ENCODE measurements around the gene SLC25A29.

Gene SLC25A29

DNA sequence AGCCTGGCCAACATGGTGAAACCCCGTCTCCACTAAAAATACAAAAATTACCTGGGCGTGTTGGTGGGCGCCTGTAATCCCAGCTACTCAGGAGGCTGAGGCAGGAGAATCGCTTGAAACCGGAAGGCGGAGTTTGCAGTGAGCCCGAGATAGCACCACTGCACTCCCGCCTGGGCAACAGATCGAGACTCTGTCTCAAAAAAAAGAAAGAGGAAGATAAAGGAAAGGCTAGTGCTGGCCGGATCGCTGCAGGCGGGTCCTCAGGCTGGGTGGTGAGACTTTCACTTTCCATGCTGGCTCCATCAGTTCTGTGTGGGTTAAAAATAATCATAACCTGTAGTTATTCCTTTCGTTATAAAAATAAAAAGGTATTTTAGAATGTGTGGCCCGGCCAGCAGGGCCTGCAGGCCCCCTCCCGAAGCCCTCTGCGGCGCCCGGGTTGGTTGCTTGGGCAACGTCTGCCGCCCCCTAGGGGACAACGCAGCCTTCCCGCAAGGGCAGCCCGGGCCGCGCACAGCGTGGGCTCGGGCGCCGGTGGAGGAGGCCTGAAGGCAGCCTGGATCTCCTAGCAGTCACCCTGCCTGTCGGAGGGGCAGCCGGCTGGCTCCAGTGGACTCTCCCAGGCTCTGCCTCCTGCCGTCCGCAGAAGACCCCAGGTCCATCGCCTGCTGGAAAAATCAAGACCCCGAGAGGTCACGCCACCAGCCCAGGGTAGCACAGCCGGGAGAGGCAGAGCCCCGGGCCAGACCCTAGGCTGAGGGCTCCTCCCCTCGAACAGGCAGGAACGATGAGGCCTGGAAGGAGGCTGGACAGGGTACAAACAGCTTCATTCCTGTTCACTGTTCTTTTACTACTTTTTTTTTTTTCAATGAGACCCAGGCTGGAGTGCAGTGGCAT lies 11.9 kb upstream of the SLC25A29 start:
- DNase-seq = no peak
- no peak overlapping the region for H3K4me2 ChIP-seq (ENCODE audit: insufficient read depth, low read length)

DNA sequence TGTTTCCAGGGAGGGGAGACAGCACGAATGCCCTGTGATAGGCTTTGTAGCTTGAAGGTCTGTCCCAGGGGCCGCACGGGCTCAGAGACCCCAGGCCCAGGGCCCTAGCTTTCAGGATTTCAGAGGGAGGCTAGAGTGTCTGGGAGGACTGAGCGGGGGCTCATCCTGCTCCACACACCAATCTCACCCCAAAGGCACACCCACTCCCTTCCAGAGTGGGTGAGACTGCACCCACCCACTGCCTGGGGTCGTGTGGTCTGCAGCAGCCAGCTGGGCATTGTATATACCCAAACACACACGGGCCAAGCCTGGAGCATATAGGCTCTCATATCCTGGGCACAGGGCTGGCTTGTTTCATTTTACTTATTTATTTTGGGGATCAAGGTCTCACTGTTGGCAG lies 11.1 kb upstream of the SLC25A29 start:
- Histone ChIP-seq H2AFZ (ENCODE audit: low read depth, low read length) (no peak overlapping the region), H3K9me3 (ENCODE audit: insufficient read depth, low read length, severe bottlenecking) (no peaks in the 10 kb centered on the region), H3K36me3 (ENCODE audit: insufficient read depth, low read length) (no peaks in the 10 kb centered on the region), H3K79me2 (ENCODE audit: insufficient read depth, low read length) (no peaks in the 10 kb centered on the region), H3K4me3 (ENCODE audit: low read depth in 1 of 2, low read length in 2 of 2) (no peak overlapping the region), H3K4me2 (ENCODE audit: insufficient read depth, low read length) (no peak overlapping the region), H3K27ac (ENCODE audit: low read length) (no peak overlapping the region), H3K4me1 (ENCODE audit: insufficient read depth, low read length) (no peaks in the 10 kb centered on the region), H3K9ac (ENCODE audit: low read depth, low read length) (no peak overlapping the region), H4K20me1 (ENCODE audit: insufficient read depth, low read length) (no peaks in the 10 kb centered on the region), H3K27me3 (ENCODE audit: insufficient read depth, low read length, poor library complexity) (no peaks in the 10 kb centered on the region)
- TF ChIP-seq, protein P1, sequence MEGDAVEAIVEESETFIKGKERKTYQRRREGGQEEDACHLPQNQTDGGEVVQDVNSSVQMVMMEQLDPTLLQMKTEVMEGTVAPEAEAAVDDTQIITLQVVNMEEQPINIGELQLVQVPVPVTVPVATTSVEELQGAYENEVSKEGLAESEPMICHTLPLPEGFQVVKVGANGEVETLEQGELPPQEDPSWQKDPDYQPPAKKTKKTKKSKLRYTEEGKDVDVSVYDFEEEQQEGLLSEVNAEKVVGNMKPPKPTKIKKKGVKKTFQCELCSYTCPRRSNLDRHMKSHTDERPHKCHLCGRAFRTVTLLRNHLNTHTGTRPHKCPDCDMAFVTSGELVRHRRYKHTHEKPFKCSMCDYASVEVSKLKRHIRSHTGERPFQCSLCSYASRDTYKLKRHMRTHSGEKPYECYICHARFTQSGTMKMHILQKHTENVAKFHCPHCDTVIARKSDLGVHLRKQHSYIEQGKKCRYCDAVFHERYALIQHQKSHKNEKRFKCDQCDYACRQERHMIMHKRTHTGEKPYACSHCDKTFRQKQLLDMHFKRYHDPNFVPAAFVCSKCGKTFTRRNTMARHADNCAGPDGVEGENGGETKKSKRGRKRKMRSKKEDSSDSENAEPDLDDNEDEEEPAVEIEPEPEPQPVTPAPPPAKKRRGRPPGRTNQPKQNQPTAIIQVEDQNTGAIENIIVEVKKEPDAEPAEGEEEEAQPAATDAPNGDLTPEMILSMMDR (IDR thresholded peaks at IDR 0.05; ENCODE audit: borderline replicate concordance, extremely low read depth, low read length, poor library complexity, severe bottlenecking) = no peak
- no peak for TF ChIP-seq EZH2 (IDR thresholded peaks at IDR 0.05; ENCODE audit: borderline replicate concordance, low read depth, low read length, severe bottlenecking)
- no peak for DNase-seq
- no peak for ATAC-seq (ENCODE audit: insufficient read depth, low read depth)

More for the DNA sequence above, 11.9 kb upstream of the SLC25A29 start:
- Histone ChIP-seq H4K20me1 (ENCODE audit: insufficient read depth, low read length) (peaks cover 5% of the 10 kb centered on the region; the same call in 1 of the 2 replicates), H3K9me3 (ENCODE audit: insufficient read depth, low read length, severe bottlenecking) (no peaks in the 10 kb centered on the region), H2AFZ (ENCODE audit: low read depth, low read length) (no peak overlapping the region), H3K36me3 (ENCODE audit: insufficient read depth, low read length) (no peaks in the 10 kb centered on the region), H3K79me2 (ENCODE audit: insufficient read depth, low read length) (no peaks in the 10 kb centered on the region), H3K27me3 (ENCODE audit: insufficient read depth, low read length, poor library complexity) (no peaks in the 10 kb centered on the region), H3K27ac (ENCODE audit: low read length) (no peak overlapping the region), H3K4me3 (ENCODE audit: low read depth in 1 of 2, low read length in 2 of 2) (no peak overlapping the region), H3K9ac (ENCODE audit: low read depth, low read length) (no peak overlapping the region), H3K4me1 (ENCODE audit: insufficient read depth, low read length) (no peaks in the 10 kb centered on the region)
- ATAC-seq (ENCODE audit: insufficient read depth, low read depth) = peak; percentile 59; the same call in 2 of the 3 replicates
- TF ChIP-seq EZH2 (IDR thresholded peaks at IDR 0.05; ENCODE audit: borderline replicate concordance, low read depth, low read length, severe bottlenecking) = no peak
- TF ChIP-seq, protein P1 (IDR thresholded peaks at IDR 0.05; ENCODE audit: borderline replicate concordance, extremely low read depth, low read length, poor library complexity, severe bottlenecking) = peak; percentile 46

DNA sequence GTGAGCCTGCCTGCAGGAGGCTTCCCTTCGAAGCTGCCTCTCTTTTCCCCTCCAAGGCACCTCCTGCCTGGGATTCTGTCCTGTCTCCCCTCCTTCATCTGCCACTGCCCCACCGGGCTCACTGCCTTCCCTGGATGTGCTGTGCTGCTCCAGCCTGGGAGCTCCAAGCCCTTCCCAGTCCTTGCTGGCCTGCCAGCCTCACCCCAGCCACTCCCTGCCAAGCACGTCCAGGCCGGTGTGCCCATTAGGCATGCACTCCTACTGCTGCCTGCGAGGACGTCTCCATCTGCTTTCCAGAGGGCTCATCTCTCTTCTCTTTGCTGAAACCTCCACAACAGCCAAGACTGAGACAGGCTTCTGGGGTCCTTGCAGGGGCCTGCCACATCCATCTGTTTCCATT lies 8.5 kb upstream of the SLC25A29 start:
- Histone ChIP-seq H3K27me3 (ENCODE audit: insufficient read depth, low read length, poor library complexity) (no peaks in the 10 kb centered on the region), H3K4me1 (ENCODE audit: insufficient read depth, low read length) (no peaks in the 10 kb centered on the region)
- TF ChIP-seq EZH2 (IDR thresholded peaks at IDR 0.05; ENCODE audit: borderline replicate concordance, low read depth, low read length, severe bottlenecking) = no peak
- TF ChIP-seq, protein P1 (IDR thresholded peaks at IDR 0.05; ENCODE audit: borderline replicate concordance, extremely low read depth, low read length, poor library complexity, severe bottlenecking) = no peak

More for the DNA sequence above, 8.5 kb upstream of the SLC25A29 start:
- Histone ChIP-seq H3K27ac (ENCODE audit: low read length) (no peak overlapping the region), H3K9me3 (ENCODE audit: insufficient read depth, low read length, severe bottlenecking) (no peaks in the 10 kb centered on the region), H3K4me3 (ENCODE audit: low read depth in 1 of 2, low read length in 2 of 2) (no peak overlapping the region), H3K79me2 (ENCODE audit: insufficient read depth, low read length) (no peaks in the 10 kb centered on the region), H3K9ac (ENCODE audit: low read depth, low read length) (no peak overlapping the region), H4K20me1 (ENCODE audit: insufficient read depth, low read length) (no peaks in the 10 kb centered on the region), H3K4me2 (ENCODE audit: insufficient read depth, low read length) (no peak overlapping the region), H3K36me3 (ENCODE audit: insufficient read depth, low read length) (no peaks in the 10 kb centered on the region), H2AFZ (ENCODE audit: low read depth, low read length) (no peak overlapping the region)
- DNase-seq (no peak), ATAC-seq (ENCODE audit: insufficient read depth, low read depth) (no peak)

All from DND-41 (cell line).